ENCODE results near the gene RNF212. TPM values are rescaled to one million over a fixed set of nuclear protein-coding genes. Genes with fewer than 3 reads are reported as not detected.

Gene RNF212
- total and polyA plus RNA-seq, 12 donors, result 0.21 to 2.1 (median 0.31) TPM; not detected in 4

DNA sequence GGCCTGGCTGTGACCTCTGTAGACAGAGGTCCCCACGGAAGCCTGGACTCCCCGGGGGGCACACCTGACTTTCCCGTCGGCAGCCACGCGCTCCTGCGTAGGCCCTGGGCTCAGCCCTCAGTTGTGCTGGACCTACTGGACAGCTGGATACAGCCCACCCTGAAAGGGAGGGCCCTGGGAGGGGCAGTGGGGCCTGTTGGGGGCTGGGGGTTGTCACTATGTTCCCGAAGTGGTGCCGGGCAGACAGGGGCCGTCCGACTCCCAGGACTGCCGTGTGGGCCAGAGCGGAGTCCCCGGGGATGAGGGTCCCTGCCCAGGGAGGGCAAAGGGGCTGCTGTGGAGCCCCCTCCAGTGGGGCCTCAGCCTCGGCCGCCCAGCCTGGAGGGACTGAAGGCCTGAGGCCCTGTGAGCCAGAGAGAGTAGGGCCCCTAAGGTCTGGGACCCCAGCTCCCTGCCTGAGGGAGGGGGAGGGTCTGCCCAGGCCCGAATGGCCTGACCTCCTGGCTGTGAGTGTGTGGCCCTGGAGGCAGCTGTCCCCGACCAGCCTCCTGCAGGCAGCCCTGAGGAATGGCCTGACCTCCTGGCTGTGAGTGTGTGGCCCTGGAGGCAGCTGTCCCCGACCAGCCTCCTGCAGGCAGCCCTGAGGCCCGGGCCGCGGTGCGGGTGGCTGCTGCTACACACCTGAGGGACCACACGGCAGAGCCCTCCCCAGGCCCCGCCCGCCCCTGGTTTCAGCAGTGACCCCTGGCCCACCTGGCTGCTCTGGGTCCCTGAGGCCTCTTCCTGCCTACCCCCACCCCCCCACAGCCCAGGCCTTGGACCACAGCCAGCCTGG is 76.2 kb downstream of the RNF212 start:
- H3K4me3 ChIP-seq, result no peak overlapping the region
- no peak overlapping the region for H3K27ac ChIP-seq
- no peak for DNase-seq
- intact Hi-C loops (cut with DNase I), result no loop called here
- no peaks in the 10 kb centered on the region for H3K36me3 ChIP-seq
- peaks cover 0 to 36% (median 26%) of the 10 kb centered on the region in 7 donors for H3K27me3 ChIP-seq
- H3K9me3 ChIP-seq, result no peaks in the 10 kb centered on the region
- 86 to 87% methylated on average over 25 to 26 of the region's 26 CpGs for WGBS, 2 donors
- ATAC-seq, result no peak
- no peak for TF ChIP-seq CTCF (IDR thresholded peaks at IDR 0.05)
- peaks cover 0 to 33% (median 11%) of the 10 kb centered on the region in 9 donors for H3K4me1 ChIP-seq

- Histone ChIP-seq H3K27ac (peak overlapping the region in 1 of 10 donors; percentile 12), H3K9me3 (no peaks in the 10 kb centered on the region), H3K4me3 (no peak overlapping the region), H3K4me1 (peaks cover 0 to 24% (median 5%) of the 10 kb centered on the region in 9 donors), H3K36me3 (no peaks in the 10 kb centered on the region), H3K27me3 (peaks cover 0 to 38% (median 34%) of the 10 kb centered on the region in 7 donors)
- DNase-seq (no peak), ATAC-seq (peak in 1 of 8 donors; percentile 7)
- intact Hi-C loops (cut with DNase I), result no loop called here
- no peak for TF ChIP-seq CTCF (IDR thresholded peaks at IDR 0.05)
- 84 to 85% methylated on average over 15 of the region's 15 CpGs for WGBS, 2 donors
These were observed 77.3 kb downstream of the RNF212 start for GRCh38 chr4:1036095-1036494.

DNA sequence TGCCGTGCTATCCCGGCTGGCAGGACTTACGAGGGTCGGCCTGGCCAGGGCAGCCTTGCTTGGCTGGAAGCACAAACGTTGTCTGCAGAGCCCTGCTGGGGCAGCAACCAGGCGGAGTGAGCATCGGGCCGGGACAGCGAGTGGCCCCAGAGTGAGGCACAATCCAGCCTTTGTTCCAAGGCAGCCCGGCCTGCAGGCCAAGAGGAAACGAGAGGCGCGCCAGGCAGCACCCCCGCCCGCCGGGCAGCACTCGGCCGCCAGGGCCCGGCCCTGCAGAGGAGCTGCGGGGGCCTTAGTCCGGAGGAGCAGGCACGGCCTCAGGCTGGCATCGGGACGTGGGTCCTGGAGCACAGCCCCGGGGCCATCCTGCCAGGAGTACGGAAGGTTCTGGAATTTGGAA is 77.9 kb downstream of the RNF212 start:
- 62 to 72% methylated on average over 26 of the region's 26 CpGs for WGBS, 2 donors
- Histone ChIP-seq H3K9me3 (no peaks in the 10 kb centered on the region), H3K36me3 (no peaks in the 10 kb centered on the region), H3K4me1 (peaks cover 0 to 20% (median 4%) of the 10 kb centered on the region in 9 donors), H3K27me3 (peaks cover 0 to 42% (median 35%) of the 10 kb centered on the region in 7 donors), H3K4me3 (no peak overlapping the region), H3K27ac (peak overlapping the region in 4 of 10 donors; percentile 10 to 44 (median 14))
- intact Hi-C loops (cut with DNase I), result no loop called here
- no peak for TF ChIP-seq CTCF (IDR thresholded peaks at IDR 0.05)
- peak in 7 of 8 donors; percentile 19 to 68 (median 34) for ATAC-seq
- peak in 1 of 2 donors; percentile 56 for DNase-seq

DNA sequence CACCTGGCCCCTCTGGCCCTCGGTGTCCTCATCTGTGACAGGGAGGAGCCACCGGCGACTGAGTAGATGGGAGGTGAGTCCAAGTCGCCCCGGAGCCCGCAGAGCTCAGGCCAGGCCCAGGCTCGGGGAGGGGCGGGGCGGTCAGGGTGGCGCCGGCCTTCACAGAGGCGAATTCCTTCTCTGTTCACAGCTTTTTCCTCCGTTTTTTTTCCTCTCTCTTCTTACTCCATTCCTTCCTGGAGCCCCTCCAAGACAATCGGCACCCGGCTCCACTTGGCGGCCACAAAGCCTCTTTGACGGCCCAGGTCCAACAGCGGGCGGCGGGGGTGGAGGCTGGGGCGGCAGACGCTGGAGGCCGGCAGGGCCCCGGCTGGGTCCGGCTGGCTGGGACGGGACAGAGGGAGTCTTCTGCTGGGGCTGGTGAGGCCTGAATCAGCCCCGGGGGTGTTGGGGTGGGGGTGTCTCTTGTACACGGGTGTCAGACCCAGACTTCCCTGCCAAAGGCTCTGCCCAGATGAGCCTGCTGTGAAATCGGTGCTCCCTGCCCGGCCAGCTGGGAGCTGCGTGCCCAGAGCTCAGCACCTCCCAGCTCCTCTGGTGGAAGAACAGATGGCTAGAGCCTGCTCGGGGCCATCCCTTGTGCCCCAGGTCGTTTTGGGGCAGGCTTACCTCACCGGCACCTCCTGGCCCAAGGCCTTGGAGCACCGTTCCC is 79.4 kb downstream of the RNF212 start:
- 54 to 63% methylated on average over 32 to 35 of the region's 35 CpGs for WGBS, 2 donors
- DNase-seq (peak; percentile 45 to 63), ATAC-seq (peak in 7 of 8 donors; percentile 4 to 58 (median 32))
- Histone ChIP-seq H3K36me3 (no peaks in the 10 kb centered on the region), H3K4me1 (peaks cover 0 to 19% (median 4%) of the 10 kb centered on the region in 9 donors), H3K9me3 (no peaks in the 10 kb centered on the region), H3K4me3 (peak overlapping the region in 5 of 10 donors; percentile 15 to 30 (median 22)), H3K27me3 (peaks cover 0 to 47% (median 41%) of the 10 kb centered on the region in 7 donors), H3K27ac (peak overlapping the region in 6 of 10 donors; percentile 4 to 60 (median 26))
- intact Hi-C loops (cut with DNase I), result no loop called here
- no peak for TF ChIP-seq CTCF (IDR thresholded peaks at IDR 0.05)
